Breast epithelium (tissue), 4 donors: Measurements from ENCODE around the gene MBLAC1. TPM values are rescaled to one million over a fixed set of nuclear protein-coding genes. Genes with fewer than 3 reads are reported as not detected.

Experiments
- DNase-seq, 2 donors: peaks; one replicate each; pipeline ENCODE4 v3.0.0-alpha.2; 2019; ENCODE audit warnings: low spot score in 2 of 2
- H3K27ac ChIP-seq, 2 donors: fragments of 200-600 bp; sonication (generic) in 1 of 2; one replicate each; pipeline ENCODE4 v1.5.1; 2016 to 2019; ENCODE audit warnings: mild to moderate bottlenecking in 1 of 2
- H3K27me3 ChIP-seq, 2 donors: fragments of 200-600 bp; sonication (generic) in 1 of 2; one replicate each; pipeline versions ENCODE4 v1.5.1 to v1.6.0; 2017 to 2019; ENCODE audit warnings: control low read depth in 1 of 2, mild to moderate bottlenecking in 1 of 2
- H3K36me3 ChIP-seq: fragments of 200-600 bp; one replicate; pipeline ENCODE4 v1.5.1; 2019
- H3K4me1 ChIP-seq, 2 donors: fragments of 200-600 bp; sonication (generic); one replicate each; pipeline ENCODE4 v1.5.1; 2016 to 2019; ENCODE audit warnings: control low read depth in 1 of 2
- H3K4me3 ChIP-seq, 3 donors: fragments of 200-600 bp; sonication (generic); 1 replicate in 2 of 3; 2 replicates in 1 of 3; pipeline ENCODE4 v1.5.1; 2016 to 2019; ENCODE audit warnings: mild to moderate bottlenecking in 3 of 3, moderate library complexity in 2 of 3
- H3K9me3 ChIP-seq, 2 donors: fragments of 200-600 bp; sonication (generic) in 1 of 2; one replicate each; pipeline ENCODE4 v1.5.1; 2016 to 2019; ENCODE audit warnings: control low read depth in 1 of 2
- CTCF ChIP-seq, 3 donors: fragments of 450-650 bp; IDR thresholded peaks; one replicate each; pipeline ENCODE4 v1.5.1; 2016 to 2017; ENCODE audit warnings: antibody characterized with exemption in 3 of 3, mild to moderate bottlenecking in 3 of 3, moderate library complexity in 3 of 3
- POLR2A ChIP-seq: fragments of 450-650 bp; IDR thresholded peaks from one replicate; pipeline ENCODE4 v1.6.1; 2016; ENCODE audit warnings: antibody characterized with exemption, mild to moderate bottlenecking, moderate library complexity
- POLR2AphosphoS5 ChIP-seq, 3 donors: sonication (generic); formaldehyde crosslinking; IDR thresholded peaks; one replicate each; pipeline ENCODE4 v1.6.1; 2017; ENCODE audit warnings: antibody characterized with exemption in 3 of 3
- intact Hi-C: fragments of 100-400 bp; cut with DNase I; formaldehyde crosslinking; loops from one replicate; pipeline ENCODE4 v1.15.1; 2023; ENCODE audit warnings: low total_unique reads
- total RNA-seq, 3 donors: library from RNA; depleted of rRNA; stranded (reverse); fragments of >200 nt; gene quantifications; one replicate each; pipeline ENCODE4 v1.1.0, GENCODE V29; 2016

MBLAC1 gene
- total RNA-seq, 3 donors from 2014 or later = 2.7 to 6.9 (median 4.5) TPM

DNA sequence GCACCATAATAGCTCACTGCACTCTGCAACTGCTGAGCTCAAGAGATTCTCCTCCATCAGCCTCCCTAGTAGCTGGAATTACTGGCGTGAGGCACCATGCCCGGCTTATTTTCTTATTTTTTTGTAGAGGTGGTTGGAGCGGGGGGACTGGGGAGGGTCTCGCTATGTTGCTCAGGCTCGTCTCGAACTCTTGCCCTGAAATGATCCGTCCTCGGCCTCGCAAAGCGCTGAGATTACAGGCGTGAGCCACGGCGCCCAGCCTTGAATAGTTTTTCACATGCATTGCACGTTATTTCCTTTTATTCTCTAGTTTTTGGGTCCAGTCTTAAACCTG, 21.4 kb downstream of the MBLAC1 start:
- DNase-seq = no peak
- peak overlapping the region; percentile 78 to 91 for H3K27ac ChIP-seq
- peak overlapping the region; percentile 86 to 94 (median 86) for H3K4me3 ChIP-seq
- no peak for TF ChIP-seq POLR2A
- TF ChIP-seq CTCF (IDR thresholded peaks at IDR 0.05) = no peak
- TF ChIP-seq POLR2AphosphoS5 (IDR thresholded peaks at IDR 0.05) = no peak
- peaks cover 5 to 7% of the 10 kb centered on the region in 2 donors for H3K4me1 ChIP-seq
- no peaks in the 10 kb centered on the region for H3K36me3 ChIP-seq
- intact Hi-C loops = loop anchor here (10.0 kb wide), 1 partner anchor 63 kb away; the partner anchor contains the start of genes COPS6 and ZNF3
- H3K9me3 ChIP-seq = no peaks in the 10 kb centered on the region
- H3K27me3 ChIP-seq = no peaks in the 10 kb centered on the region

GRCh38 chr7:100148559-100149328, 22.0 kb downstream of the MBLAC1 start, which contains the start of gene LAMTOR4:
TSS of gene LAMTOR4 (plus strand) at chr7:100148918. CDS start at chr7:100148973, 55 bp downstream.
- Histone ChIP-seq H3K27ac (peak within 1 kb of the TSS; percentile 91 to 93), H3K36me3 (no peaks in the 10 kb centered on the region), H3K9me3 (no peaks in the 10 kb centered on the region), H3K4me1 (peaks cover 5 to 7% of the 10 kb centered on the region in 2 donors), H3K4me3 (peak within 1 kb of the TSS; percentile 86 to 94 (median 86)), H3K27me3 (no peaks in the 10 kb centered on the region)
- peak; percentile 99 for DNase-seq
- peak; percentile 34 to 87 (median 78) for TF ChIP-seq POLR2AphosphoS5 (IDR thresholded peaks at IDR 0.05)
- no peak for TF ChIP-seq CTCF (IDR thresholded peaks at IDR 0.05)
- TF ChIP-seq POLR2A = peak; percentile 64
- intact Hi-C loops = loop anchor here (10.0 kb wide), 1 partner anchor 64 kb away; the partner anchor contains the start of genes COPS6 and ZNF3

GRCh38 chr7:100152404-100152803, 25.6 kb downstream of the MBLAC1 start:
- intact Hi-C loops = no loop called here
- no peaks in the 10 kb centered on the region for H3K9me3 ChIP-seq
- no peaks in the 10 kb centered on the region for H3K27me3 ChIP-seq
- peaks cover 8 to 10% of the 10 kb centered on the region in 2 donors for H3K4me1 ChIP-seq
- TF ChIP-seq POLR2A (no peak), POLR2AphosphoS5 (IDR thresholded peaks at IDR 0.05) (no peak), CTCF (IDR thresholded peaks at IDR 0.05) (no peak)
- no peak overlapping the region for H3K4me3 ChIP-seq
- no peak overlapping the region for H3K27ac ChIP-seq
- DNase-seq = no peak
- H3K36me3 ChIP-seq = no peaks in the 10 kb centered on the region

GRCh38 chr7:100152937-100153666, 26.3 kb downstream of the MBLAC1 start:
- DNase-seq = no peak
- no peaks in the 10 kb centered on the region for H3K36me3 ChIP-seq
- H3K27ac ChIP-seq = no peak overlapping the region
- intact Hi-C loops = no loop called here
- H3K27me3 ChIP-seq = no peaks in the 10 kb centered on the region
- no peak for TF ChIP-seq CTCF (IDR thresholded peaks at IDR 0.05)
- TF ChIP-seq POLR2A = no peak
- no peak for TF ChIP-seq POLR2AphosphoS5 (IDR thresholded peaks at IDR 0.05)
- H3K4me3 ChIP-seq = no peak overlapping the region
- peaks cover 13 to 16% of the 10 kb centered on the region in 2 donors for H3K4me1 ChIP-seq
- no peaks in the 10 kb centered on the region for H3K9me3 ChIP-seq
